Hair follicular keratinocyte (primary cell): ENCODE results near the gene CSRP1. TPM values are rescaled to one million over a fixed set of nuclear protein-coding genes. Genes with fewer than 3 reads are reported as not detected.

Experiments
- total RNA-seq: library from RNA; depleted of rRNA; stranded (reverse); fragments of >200 nt; gene quantifications from 2 replicates; pipeline ENCODE4 v1.2.3, GENCODE V29; 2015

Gene CSRP1
- total RNA-seq = 317 and 323 TPM in 2 replicates

GRCh38 chr1:201506557-201507359 lies at the start of gene CSRP1:
Gene CSRP1, minus strand, starts transcription at chr1:201507123. Its CDS starts 10,820 bp downstream, at chr1:201496303.

DNA sequence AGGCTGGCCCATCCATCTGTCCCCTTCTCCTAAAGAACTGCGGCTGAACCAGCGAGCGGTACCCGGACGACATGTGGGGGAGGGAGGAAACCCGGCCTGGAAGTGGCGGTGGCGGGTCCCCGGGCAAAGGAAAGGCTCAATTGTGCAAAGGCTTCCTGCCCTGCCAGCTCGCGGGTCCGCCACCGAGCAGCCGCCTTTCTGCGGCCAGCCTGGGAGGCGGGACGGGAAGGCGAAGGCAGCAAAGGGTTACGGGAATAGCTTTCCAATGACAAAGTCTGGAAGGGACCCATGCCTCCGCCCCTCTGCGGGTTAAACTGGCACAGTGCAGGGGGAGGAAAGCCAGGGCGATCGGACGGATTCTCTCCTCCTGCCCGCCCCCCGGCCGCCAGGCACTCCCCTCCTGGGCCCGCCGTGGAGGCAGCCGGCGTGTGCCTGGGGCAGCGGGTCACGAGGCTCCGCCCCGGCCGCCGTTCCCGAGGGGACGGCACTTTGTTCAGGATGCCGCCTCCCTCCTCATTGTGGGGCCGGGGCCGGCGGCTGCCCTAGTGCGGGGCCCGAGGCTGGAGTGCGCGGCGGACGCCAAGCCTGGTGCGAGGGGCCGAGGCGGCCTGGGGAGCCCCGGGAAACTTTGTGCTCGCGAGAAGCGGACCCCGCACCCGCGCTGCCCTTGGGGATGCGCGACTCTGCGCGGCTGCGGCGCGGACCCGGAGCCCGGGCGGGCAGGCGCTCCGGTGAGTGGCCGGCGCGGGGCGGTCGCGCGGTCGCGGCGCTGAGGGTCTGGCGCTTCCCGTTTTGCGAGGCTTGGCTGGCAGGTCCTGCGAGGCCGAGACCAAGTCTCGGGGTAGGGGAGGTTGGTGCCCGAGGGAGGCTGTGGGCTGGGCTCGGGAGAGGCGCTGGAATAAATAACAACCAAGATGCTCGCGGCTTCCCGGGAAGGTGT lies 32.0 kb upstream of the CSRP1 start, which contains the start of gene NAV1:
Gene NAV1 (plus strand): TSS at position 516 of the 940 bp plus-strand sequence. CDS start 83,758 bp downstream, outside the sequence.

DNA sequence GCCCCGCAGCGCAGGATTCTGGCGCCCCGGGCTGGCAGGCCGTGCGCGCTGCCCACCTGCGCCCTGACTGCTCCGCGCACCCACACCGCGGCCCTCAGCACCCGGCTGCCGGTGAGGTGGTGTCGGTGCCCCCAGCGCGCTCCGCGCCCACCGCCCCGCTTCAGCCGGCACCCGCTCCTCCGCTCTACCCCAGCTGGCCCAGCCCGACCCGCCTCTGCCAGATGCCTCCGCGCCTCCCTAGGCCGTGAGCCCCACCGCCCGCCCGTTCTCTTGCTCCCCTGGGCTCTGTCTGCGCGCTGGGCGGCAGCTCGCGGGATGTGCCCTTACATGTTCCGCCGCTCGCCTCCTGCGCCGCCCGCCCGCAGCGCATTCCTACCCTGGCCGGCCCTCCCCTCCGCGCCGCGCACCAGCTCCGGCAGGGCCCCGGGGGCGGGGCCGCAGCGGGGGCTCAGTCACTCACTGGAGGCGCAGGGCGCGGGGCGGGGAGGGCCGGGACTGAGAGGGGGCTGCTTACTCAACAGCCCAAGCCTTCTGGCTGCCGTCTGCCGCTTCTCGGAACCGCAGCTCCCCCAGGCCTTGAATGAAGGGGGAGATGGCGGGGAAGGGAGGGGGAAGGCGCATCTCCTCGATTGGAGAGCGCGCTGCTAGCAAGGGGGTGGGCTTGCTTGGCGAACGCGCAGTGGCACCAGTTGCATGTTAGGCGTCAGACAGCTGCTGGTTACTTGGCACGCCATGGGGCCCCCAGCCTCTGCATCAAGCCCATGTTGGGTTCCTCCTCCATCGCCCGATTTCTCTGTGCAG lies 37.9 kb downstream of the CSRP1 start, which contains the start of gene PHLDA3:
Gene PHLDA3 (minus strand): TSS at position 345 of the 801 bp plus-strand sequence. CDS start 402 bp downstream, outside the sequence.

Other genes with a start within 250 kb of the CSRP1 start
- 68.9 and 94.7 TPM in 2 replicates for gene PKP1, start 223.6 kb downstream of the CSRP1 start, total RNA-seq
- gene TNNT2, start 129.4 kb downstream of the CSRP1 start, total RNA-seq = not detected in 2 replicates
- gene LAD1, start 107.8 kb downstream of the CSRP1 start, total RNA-seq = 140 and 142 TPM in 2 replicates
- not detected in 2 replicates for gene TNNI1, start 85.4 kb downstream of the CSRP1 start, total RNA-seq
- gene PHLDA3, start 37.9 kb downstream of the CSRP1 start, total RNA-seq = 79.2 and 93.4 TPM in 2 replicates
- gene NAV1, start 32.0 kb upstream of the CSRP1 start, total RNA-seq = 33.0 and 40.2 TPM in 2 replicates